ENCODE results near the gene CDKAL1. TPM values are rescaled to one million over a fixed set of nuclear protein-coding genes. Genes with fewer than 3 reads are reported as not detected.

CDKAL1 gene
- total and polyA plus RNA-seq, 2 of the 8 experiments (the other 6 are each of a cell fraction or from before 2014, with no cell fraction given) = 8.4 to 24.6 TPM

GRCh38 chr6:21095462-21095861 lies 561.2 kb downstream of the CDKAL1 start (continued):
- TF ChIP-seq CTCF (IDR thresholded peaks at IDR 0.05; ENCODE audit: control extremely low read depth in 1 of 3, insufficient read depth in 1 of 3, low read depth in 1 of 3, low read length in 3 of 3) (no peak), GTF2F1 (IDR thresholded peaks at IDR 0.05; ENCODE audit: borderline replicate concordance, low read depth, low read length) (no peak), NRF1 (IDR thresholded peaks at IDR 0.05; ENCODE audit: low read depth, low read length) (no peak), TBP (IDR thresholded peaks at IDR 0.05; ENCODE audit: low read depth, low read length) (no peak), BRCA1 (IDR thresholded peaks at IDR 0.05; ENCODE audit: low read depth, low read length) (no peak), TEAD4 (IDR thresholded peaks at IDR 0.05; ENCODE audit: low read depth, low read length) (no peak)

All from H1 (cell line).